ENCODE results near the gene PRPF31. TPM values are rescaled to one million over a fixed set of nuclear protein-coding genes. Genes with fewer than 3 reads are reported as not detected.
"Not testable (repeated sequence)": the region's sequence is repeated elsewhere in the genome, so short reads cannot be mapped to it uniquely, and the experiment has no call there.

Gene PRPF31
- total RNA-seq, 4 donors from 2014 or later, result 17.9 to 97.3 (median 52.6) TPM

- no peak overlapping the region for H3K4me3 ChIP-seq
- intact Hi-C loops (cut with DNase I; ENCODE audit: low total_unique reads), result no loop called here
Observed at GRCh38 chr19:54096617-54097106, 18.9 kb upstream of the PRPF31 start.

GRCh38 chr19:54099190-54099902, 16.2 kb upstream of the PRPF31 start:
- Histone ChIP-seq H3K9me3 (no peaks in the 10 kb centered on the region), H3K27me3 (peaks cover 0 to 4% of the 10 kb centered on the region in 2 donors), H3K36me3 (no peaks in the 10 kb centered on the region), H3K27ac (no peak overlapping the region), H3K4me3 (no peak overlapping the region), H3K4me1 (peaks cover 0 to 13% of the 10 kb centered on the region in 2 donors)
- DNase-seq, result no peak
- intact Hi-C loops (cut with DNase I; ENCODE audit: low total_unique reads), result no loop called here
- TF ChIP-seq POLR2A (IDR thresholded peaks at IDR 0.05) (no peak), CTCF (IDR thresholded peaks at IDR 0.05) (no peak)

More at GRCh38 chr19:54096617-54097106, 18.9 kb upstream of the PRPF31 start:
- Histone ChIP-seq H3K27me3 (peaks cover 0 to 4% of the 10 kb centered on the region in 2 donors), H3K9me3 (no peaks in the 10 kb centered on the region), H3K4me1 (peaks cover 0 to 5% of the 10 kb centered on the region in 2 donors), H3K36me3 (no peaks in the 10 kb centered on the region), H3K27ac (peak overlapping the region; percentile 25 to 41)
- DNase-seq, result no peak
- TF ChIP-seq CTCF (IDR thresholded peaks at IDR 0.05) (peak in 2 of 4 experiments; percentile 18 to 29), POLR2A (IDR thresholded peaks at IDR 0.05) (no peak)

- H3K9me3 ChIP-seq; H3K27me3 ChIP-seq; intact Hi-C loops (cut with DNase I; ENCODE audit: low total_unique reads); H3K36me3 ChIP-seq; H3K4me3 ChIP-seq; H3K27ac ChIP-seq; DNase-seq: not testable (repeated sequence)
- H3K4me1 ChIP-seq, result peaks cover 0 to 13% of the 10 kb centered on the region in 2 donors
Observed at GRCh38 chr19:54099903-54100255, 15.7 kb upstream of the PRPF31 start.

GRCh38 chr19:54100561-54100960, 15.0 kb upstream of the PRPF31 start, which contains the start of gene OSCAR:
OSCAR (minus strand) TSS chr19:54100803; CDS start chr19:54100792, 11 bp downstream.
- H3K27ac ChIP-seq, result no peak within 1 kb of the TSS
- intact Hi-C loops (cut with DNase I; ENCODE audit: low total_unique reads), result no loop called here

GRCh38 chr19:54102421-54103169, 13.0 kb upstream of the PRPF31 start, which contains the start of gene NDUFA3:
NDUFA3 (plus strand) TSS chr19:54102855; CDS start chr19:54102879, 24 bp downstream.
- intact Hi-C loops (cut with DNase I; ENCODE audit: low total_unique reads), result no loop called here

More at GRCh38 chr19:54100561-54100960, 15.0 kb upstream of the PRPF31 start, which contains the start of gene OSCAR:
- Histone ChIP-seq H3K36me3 (no peaks in the 10 kb centered on the region), H3K4me1 (peaks cover 0 to 12% of the 10 kb centered on the region in 2 donors), H3K9me3 (no peaks in the 10 kb centered on the region), H3K27me3 (peaks cover 0 to 4% of the 10 kb centered on the region in 2 donors), H3K4me3 (no peak within 1 kb of the TSS)
- no peak for DNase-seq
- TF ChIP-seq POLR2A (IDR thresholded peaks at IDR 0.05) (no peak), CTCF (IDR thresholded peaks at IDR 0.05) (no peak)

More at GRCh38 chr19:54102421-54103169, 13.0 kb upstream of the PRPF31 start, which contains the start of gene NDUFA3:
- Histone ChIP-seq H3K36me3 (no peaks in the 10 kb centered on the region), H3K27ac (peak within 1 kb of the TSS; percentile 60 to 70), H3K9me3 (no peaks in the 10 kb centered on the region), H3K4me3 (peak within 1 kb of the TSS; percentile 93 to 98), H3K27me3 (no peaks in the 10 kb centered on the region), H3K4me1 (peaks cover 0 to 7% of the 10 kb centered on the region in 2 donors)
- DNase-seq, result peak; percentile 97
- TF ChIP-seq CTCF (IDR thresholded peaks at IDR 0.05) (peak in 1 of 4 experiments; percentile 38), POLR2A (IDR thresholded peaks at IDR 0.05) (peak; percentile 13 to 65)

All from uterus (tissue), 4 donors.